ENCODE data around the gene RALGPS1.
A peak's percentile ranks its signal among the peaks of the same experiment; 100 is the strongest.

The RALGPS1 gene

GRCh38 chr9:127056446-127056845 lies 141.9 kb downstream of the RALGPS1 start:
- no peak overlapping the region for H2BK12ac ChIP-seq (ENCODE audit: low read length)
- H2BK5ac ChIP-seq (ENCODE audit: low read depth, low read length, poor library complexity): no peak overlapping the region
- H2AFZ ChIP-seq (ENCODE audit: insufficient read depth, low read length, poor library complexity): no peak overlapping the region
- no peaks in the 10 kb centered on the region for H3K4me1 ChIP-seq (ENCODE audit: control insufficient read depth in 1 of 2, insufficient read depth in 2 of 2, low read length in 2 of 2)
- no peak overlapping the region for H3K4ac ChIP-seq (ENCODE audit: low read depth, low read length)
- H3K9ac ChIP-seq (ENCODE audit: low read length): no peak overlapping the region
- no peaks in the 10 kb centered on the region for H3K79me1 ChIP-seq (ENCODE audit: low read length)
- H2BK120ac ChIP-seq (ENCODE audit: insufficient read depth, low read length, poor library complexity): no peak overlapping the region
- WGBS (ENCODE audit: extremely low coverage, insufficient coverage, insufficient read length): no CpG with 5 or more reads among the region's 3 CpGs
- no peak overlapping the region for H3K4me3 ChIP-seq (ENCODE audit: low read depth, low read length)
- no peak overlapping the region for H3K27ac ChIP-seq (ENCODE audit: low read depth, low read length)
- no peak for DNase-seq
- H3K4me2 ChIP-seq (ENCODE audit: low read length): no peak overlapping the region
- no peak overlapping the region for H4K12ac ChIP-seq (ENCODE audit: low read depth, low read length)
- H4K8ac ChIP-seq (ENCODE audit: low read depth, low read length): no peak overlapping the region
- H3K79me2 ChIP-seq (ENCODE audit: control insufficient read depth, insufficient read depth, low read length, poor library complexity): no peaks in the 10 kb centered on the region
- no peaks in the 10 kb centered on the region for H3K27me3 ChIP-seq (ENCODE audit: insufficient read depth, low read length)
- H3K18ac ChIP-seq (ENCODE audit: low read length): no peak overlapping the region
- H3K9me3 ChIP-seq (ENCODE audit: insufficient read depth, low read depth, low read length): no peaks in the 10 kb centered on the region
- no peak overlapping the region for H3K14ac ChIP-seq (ENCODE audit: low read length)
- no peak overlapping the region for H3K23ac ChIP-seq (ENCODE audit: low read length)
- no peaks in the 10 kb centered on the region for H3K36me3 ChIP-seq (ENCODE audit: control insufficient read depth in 1 of 2, insufficient read depth in 2 of 2, low read length in 2 of 2)
- no peak overlapping the region for H4K91ac ChIP-seq (ENCODE audit: low read depth, low read length)
- no peak overlapping the region for H2AK5ac ChIP-seq (ENCODE audit: low read length)

GRCh38 chr9:127058011-127058644 lies 143.5 kb downstream of the RALGPS1 start:
- no peak overlapping the region for H3K4me3 ChIP-seq (ENCODE audit: low read depth, low read length)
- H2AFZ ChIP-seq (ENCODE audit: insufficient read depth, low read length, poor library complexity): no peak overlapping the region
- H3K14ac ChIP-seq (ENCODE audit: low read length): no peak overlapping the region
- H2BK120ac ChIP-seq (ENCODE audit: insufficient read depth, low read length, poor library complexity): no peak overlapping the region
- H3K18ac ChIP-seq (ENCODE audit: low read length): no peak overlapping the region
- H2BK12ac ChIP-seq (ENCODE audit: low read length): no peak overlapping the region
- H3K79me1 ChIP-seq (ENCODE audit: low read length): no peaks in the 10 kb centered on the region
- no peak overlapping the region for H3K27ac ChIP-seq (ENCODE audit: low read depth, low read length)
- no peaks in the 10 kb centered on the region for H3K36me3 ChIP-seq (ENCODE audit: control insufficient read depth in 1 of 2, insufficient read depth in 2 of 2, low read length in 2 of 2)
- no peak overlapping the region for H3K9ac ChIP-seq (ENCODE audit: low read length)
- no peak overlapping the region for H4K12ac ChIP-seq (ENCODE audit: low read depth, low read length)
- no peak overlapping the region for H2AK5ac ChIP-seq (ENCODE audit: low read length)
- no peak overlapping the region for H3K4me2 ChIP-seq (ENCODE audit: low read length)
- no peak overlapping the region for H2BK5ac ChIP-seq (ENCODE audit: low read depth, low read length, poor library complexity)
- no peaks in the 10 kb centered on the region for H3K9me3 ChIP-seq (ENCODE audit: insufficient read depth, low read depth, low read length)
- no CpG with 5 or more reads among the region's 7 CpGs for WGBS (ENCODE audit: extremely low coverage, insufficient coverage, insufficient read length)
- H3K4ac ChIP-seq (ENCODE audit: low read depth, low read length): no peak overlapping the region
- no peaks in the 10 kb centered on the region for H3K79me2 ChIP-seq (ENCODE audit: control insufficient read depth, insufficient read depth, low read length, poor library complexity)
- H3K27me3 ChIP-seq (ENCODE audit: insufficient read depth, low read length): no peaks in the 10 kb centered on the region
- DNase-seq: no peak
- H4K91ac ChIP-seq (ENCODE audit: low read depth, low read length): no peak overlapping the region
- no peak overlapping the region for H4K8ac ChIP-seq (ENCODE audit: low read depth, low read length)
- H3K4me1 ChIP-seq (ENCODE audit: control insufficient read depth in 1 of 2, insufficient read depth in 2 of 2, low read length in 2 of 2): no peaks in the 10 kb centered on the region
- no peak overlapping the region for H3K23ac ChIP-seq (ENCODE audit: low read length)

- Histone ChIP-seq H2AK5ac (ENCODE audit: low read length) (no peak overlapping the region), H3K79me2 (ENCODE audit: control insufficient read depth, insufficient read depth, low read length, poor library complexity) (no peaks in the 10 kb centered on the region), H3K79me1 (ENCODE audit: low read length) (no peaks in the 10 kb centered on the region), H2BK12ac (ENCODE audit: low read length) (no peak overlapping the region), H2BK5ac (ENCODE audit: low read depth, low read length, poor library complexity) (no peak overlapping the region), H3K27ac (ENCODE audit: low read depth, low read length) (no peak overlapping the region), H3K36me3 (ENCODE audit: control insufficient read depth in 1 of 2, insufficient read depth in 2 of 2, low read length in 2 of 2) (no peaks in the 10 kb centered on the region), H3K9me3 (ENCODE audit: insufficient read depth, low read depth, low read length) (no peaks in the 10 kb centered on the region), H3K4ac (ENCODE audit: low read depth, low read length) (no peak overlapping the region), H4K91ac (ENCODE audit: low read depth, low read length) (no peak overlapping the region), H2AFZ (ENCODE audit: insufficient read depth, low read length, poor library complexity) (no peak overlapping the region), H3K14ac (ENCODE audit: low read length) (no peak overlapping the region), H4K12ac (ENCODE audit: low read depth, low read length) (no peak overlapping the region), H2BK120ac (ENCODE audit: insufficient read depth, low read length, poor library complexity) (no peak overlapping the region), H3K23ac (ENCODE audit: low read length) (no peak overlapping the region), H3K4me2 (ENCODE audit: low read length) (no peak overlapping the region), H3K4me3 (ENCODE audit: low read depth, low read length) (no peak overlapping the region), H3K4me1 (ENCODE audit: control insufficient read depth in 1 of 2, insufficient read depth in 2 of 2, low read length in 2 of 2) (no peaks in the 10 kb centered on the region), H3K27me3 (ENCODE audit: insufficient read depth, low read length) (no peaks in the 10 kb centered on the region), H3K9ac (ENCODE audit: low read length) (no peak overlapping the region), H3K18ac (ENCODE audit: low read length) (no peak overlapping the region), H4K8ac (ENCODE audit: low read depth, low read length) (no peak overlapping the region)
- WGBS (ENCODE audit: extremely low coverage, insufficient coverage, insufficient read length): no CpG with 5 or more reads among the region's 4 CpGs
- peak in 1 of 2 donors; percentile 11 for DNase-seq
Observed at GRCh38 chr9:127058645-127059021, 144.1 kb downstream of the RALGPS1 start.

GRCh38 chr9:127059030-127059429 lies 144.4 kb downstream of the RALGPS1 start:
- Histone ChIP-seq H3K23ac (ENCODE audit: low read length) (no peak overlapping the region), H3K79me1 (ENCODE audit: low read length) (no peaks in the 10 kb centered on the region), H3K79me2 (ENCODE audit: control insufficient read depth, insufficient read depth, low read length, poor library complexity) (no peaks in the 10 kb centered on the region), H3K14ac (ENCODE audit: low read length) (no peak overlapping the region), H2AK5ac (ENCODE audit: low read length) (no peak overlapping the region), H2BK12ac (ENCODE audit: low read length) (no peak overlapping the region), H2AFZ (ENCODE audit: insufficient read depth, low read length, poor library complexity) (no peak overlapping the region), H4K8ac (ENCODE audit: low read depth, low read length) (no peak overlapping the region), H3K4me1 (ENCODE audit: control insufficient read depth in 1 of 2, insufficient read depth in 2 of 2, low read length in 2 of 2) (no peaks in the 10 kb centered on the region), H3K9me3 (ENCODE audit: insufficient read depth, low read depth, low read length) (no peaks in the 10 kb centered on the region), H4K91ac (ENCODE audit: low read depth, low read length) (no peak overlapping the region), H2BK5ac (ENCODE audit: low read depth, low read length, poor library complexity) (no peak overlapping the region), H3K27me3 (ENCODE audit: insufficient read depth, low read length) (no peaks in the 10 kb centered on the region), H4K12ac (ENCODE audit: low read depth, low read length) (no peak overlapping the region), H3K36me3 (ENCODE audit: control insufficient read depth in 1 of 2, insufficient read depth in 2 of 2, low read length in 2 of 2) (no peaks in the 10 kb centered on the region), H3K4me2 (ENCODE audit: low read length) (no peak overlapping the region), H3K27ac (ENCODE audit: low read depth, low read length) (no peak overlapping the region), H3K9ac (ENCODE audit: low read length) (no peak overlapping the region), H3K4ac (ENCODE audit: low read depth, low read length) (no peak overlapping the region), H2BK120ac (ENCODE audit: insufficient read depth, low read length, poor library complexity) (no peak overlapping the region), H3K4me3 (ENCODE audit: low read depth, low read length) (no peak overlapping the region), H3K18ac (ENCODE audit: low read length) (no peak overlapping the region)
- DNase-seq: no peak
- WGBS (ENCODE audit: extremely low coverage, insufficient coverage, insufficient read length): no CpG with 5 or more reads among the region's 2 CpGs
